ENCODE results near the gene NDUFB11. TPM values are rescaled to one million over a fixed set of nuclear protein-coding genes. Genes with fewer than 3 reads are reported as not detected.

Gene NDUFB11
- total RNA-seq, 1 experiment from 2014 or later = 49.2 TPM

Other genes starting within 250 kb of the NDUFB11 start
- 1.8 and 2.5 TPM in 2 replicates for gene JADE3, start 232.3 kb downstream of the NDUFB11 start, total RNA-seq (2014; rRNA removed)
- not detected in 2 replicates for gene RGN, start 66.3 kb downstream of the NDUFB11 start, total RNA-seq (2014; rRNA removed)
- gene RBM10, start 519 bp upstream of the NDUFB11 start, total RNA-seq (2014; rRNA removed) = 47.1 and 54.6 TPM in 2 replicates
- gene UBA1, start 49.1 kb upstream of the NDUFB11 start, total RNA-seq (2014; rRNA removed) = 239 and 241 TPM in 2 replicates
- gene CDK16, start 74.0 kb upstream of the NDUFB11 start, total RNA-seq (2014; rRNA removed) = 132 and 136 TPM in 2 replicates
- gene USP11, start 88.3 kb upstream of the NDUFB11 start, total RNA-seq (2014; rRNA removed) = 32.0 and 42.9 TPM in 2 replicates
- 0.06 TPM in 1 of 2 replicates, not detected in the other for gene ZNF157, start 225.9 kb upstream of the NDUFB11 start, total RNA-seq (2014; rRNA removed)